ENCODE measurements around the gene SEMA3A.

DNA sequence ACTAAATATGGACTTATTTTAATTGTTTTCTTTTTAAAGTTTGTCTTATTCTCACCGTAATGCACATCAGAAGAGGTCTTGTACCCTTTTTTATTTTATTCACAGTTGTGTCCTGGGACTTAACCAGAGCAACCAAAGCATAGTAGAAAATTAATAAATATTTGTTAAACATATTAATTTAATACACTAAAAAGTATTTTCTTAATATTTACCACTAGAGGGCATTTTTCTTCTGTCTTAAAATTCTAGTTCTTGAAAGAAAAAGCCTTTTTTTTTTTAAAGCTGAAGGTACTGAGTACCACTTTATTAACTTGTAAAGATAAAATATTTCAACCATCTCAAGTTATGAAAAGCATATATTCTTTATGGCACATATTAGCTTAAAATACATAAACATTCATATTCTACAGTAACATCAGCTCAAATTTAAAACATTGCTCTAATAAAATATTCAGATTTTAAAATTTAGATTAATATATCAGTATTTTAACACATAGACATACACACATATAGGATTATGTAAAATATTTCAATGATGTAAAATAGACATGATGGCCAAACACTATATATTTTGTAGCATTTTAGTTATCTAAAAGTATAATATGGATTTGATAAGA is 260.4 kb downstream of the SEMA3A start:
- TF ChIP-seq, protein P1, sequence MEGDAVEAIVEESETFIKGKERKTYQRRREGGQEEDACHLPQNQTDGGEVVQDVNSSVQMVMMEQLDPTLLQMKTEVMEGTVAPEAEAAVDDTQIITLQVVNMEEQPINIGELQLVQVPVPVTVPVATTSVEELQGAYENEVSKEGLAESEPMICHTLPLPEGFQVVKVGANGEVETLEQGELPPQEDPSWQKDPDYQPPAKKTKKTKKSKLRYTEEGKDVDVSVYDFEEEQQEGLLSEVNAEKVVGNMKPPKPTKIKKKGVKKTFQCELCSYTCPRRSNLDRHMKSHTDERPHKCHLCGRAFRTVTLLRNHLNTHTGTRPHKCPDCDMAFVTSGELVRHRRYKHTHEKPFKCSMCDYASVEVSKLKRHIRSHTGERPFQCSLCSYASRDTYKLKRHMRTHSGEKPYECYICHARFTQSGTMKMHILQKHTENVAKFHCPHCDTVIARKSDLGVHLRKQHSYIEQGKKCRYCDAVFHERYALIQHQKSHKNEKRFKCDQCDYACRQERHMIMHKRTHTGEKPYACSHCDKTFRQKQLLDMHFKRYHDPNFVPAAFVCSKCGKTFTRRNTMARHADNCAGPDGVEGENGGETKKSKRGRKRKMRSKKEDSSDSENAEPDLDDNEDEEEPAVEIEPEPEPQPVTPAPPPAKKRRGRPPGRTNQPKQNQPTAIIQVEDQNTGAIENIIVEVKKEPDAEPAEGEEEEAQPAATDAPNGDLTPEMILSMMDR (conservative IDR thresholded peaks at IDR 0.05; ENCODE audit: low read length): peak; percentile 65
- TF ChIP-seq EZH2phosphoT487 (IDR thresholded peaks at IDR 0.05; ENCODE audit: borderline replicate concordance, low read depth, low read length): no peak

Data from OCI-LY7 (cell line).